22Rv1 (cell line): ENCODE results near the gene KASH5.

Experiments
- CTCF ChIP-seq: fragments of 450-650 bp; IDR thresholded peaks from 2 replicates; pipeline ENCODE4 v1.5.1; 2017; ENCODE audit warnings: mild to moderate bottlenecking
- ZFX ChIP-seq: fragments of 450-650 bp; IDR thresholded peaks from 2 replicates; pipeline ENCODE4 v1.6.1; 2017; ENCODE audit warnings: antibody characterized with exemption, borderline replicate concordance

- TF ChIP-seq CTCF (no peak), ZFX (no peak)
Observed at GRCh38 chr19:49453757-49454240, 65.8 kb downstream of the KASH5 start.
